AG04450 (cell line): ENCODE results near the gene ADAM19. TPM values are rescaled to one million over a fixed set of nuclear protein-coding genes. Genes with fewer than 3 reads are reported as not detected.
A peak's percentile ranks its signal among the peaks of the same experiment; 100 is the strongest.

Experiments
- CTCF ChIA-PET: fragments of 300-600, 350-600 bp; formaldehyde crosslinking; extraction: SDS; loops from one replicate; lab custom pipeline; 2022; ENCODE audit warnings: antibody characterized with exemption, inconsistent platforms; lab: Charles Lee
- POLR2A ChIA-PET: fragments of 350-600 bp; formaldehyde crosslinking; extraction: SDS; loops from one replicate; lab custom pipeline; 2021; ENCODE audit warnings: antibody characterized with exemption, inconsistent platforms; lab: Yijun Ruan, JAX
- DNase-seq: peaks from one replicate; pipeline ENCODE4 v3.0.0-alpha.2; 2011; ENCODE audit warnings: low read depth, low spot score
- H3K27ac ChIP-seq: one replicate; pipeline ENCODE4 v1.5.1; 2012; ENCODE audit warnings: low read depth, low read length, control low read depth
- H3K27me3 ChIP-seq: one replicate; pipeline ENCODE4 v1.6.0; 2012; ENCODE audit warnings: low read length; ENCODE audit not compliant: control insufficient read depth, insufficient read depth
- H3K4me3 ChIP-seq: 2 replicates; pipeline ENCODE4 v1.5.1; 2011; ENCODE audit warnings: mild to moderate bottlenecking, low read depth, low read length, control low read depth
- H3K9me3 ChIP-seq: 2 replicates; pipeline ENCODE4 v1.5.1; 2012; ENCODE audit warnings: low read length; ENCODE audit not compliant: control insufficient read depth, insufficient read depth
- CTCF ChIP-seq: IDR thresholded peaks from 2 replicates; pipeline ENCODE4 v1.5.1; 2011; ENCODE audit warnings: low read depth, low read length, control low read depth, inconsistent platforms
- polyA plus RNA-seq: library from polyadenylated mRNA; depleted of rRNA; stranded (reverse); fragments of >200 nt; gene quantifications from 2 replicates; pipeline ENCODE4 v1.2.3, GENCODE V29; 2011

The ADAM19 gene
- polyA plus RNA-seq, 1 experiment: 44.7 TPM

- CTCF ChIA-PET: interaction anchor here (2.0 to 2.2 kb wide), 2 partner anchors 11 to 197 kb away, joined by 5 read pairs; no protein-coding TSS in a partner anchor
- no peak for DNase-seq
- H3K27ac ChIP-seq: peak overlapping the region; percentile 76
- H3K4me3 ChIP-seq: no peak overlapping the region
- POLR2A ChIA-PET: interaction anchor here (0.8 to 2.3 kb wide), 4 partner anchors 12 to 39 kb away, joined by 4 to 6 read pairs (median 6); no protein-coding TSS in a partner anchor
- no peaks in the 10 kb centered on the region for H3K27me3 ChIP-seq
- H3K9me3 ChIP-seq: no peaks in the 10 kb centered on the region
- TF ChIP-seq CTCF: no peak
These were observed 29.0 kb downstream of the ADAM19 start for GRCh38 chr5:157546456-157547100.

- CTCF ChIA-PET: interaction anchor here (1.8 to 2.2 kb wide), 3 partner anchors 10 to 197 kb away, joined by 5 read pairs; no protein-coding TSS in a partner anchor
- Histone ChIP-seq H3K27me3 (no peaks in the 10 kb centered on the region), H3K27ac (no peak overlapping the region), H3K4me3 (no peak overlapping the region), H3K9me3 (no peaks in the 10 kb centered on the region)
- POLR2A ChIA-PET: interaction anchor here (1.0 to 2.3 kb wide), 3 partner anchors 12 to 38 kb away, joined by 5 to 6 read pairs (median 6); no protein-coding TSS in a partner anchor
- no peak for TF ChIP-seq CTCF
- DNase-seq: no peak
These were observed 29.8 kb downstream of the ADAM19 start for GRCh38 chr5:157545610-157546310.

- ChIA-PET POLR2A (interaction anchor here (1.0 to 1.6 kb wide), 2 partner anchors 17 to 28 kb away, joined by 3 to 13 read pairs; no protein-coding TSS in a partner anchor), CTCF (interaction anchor here (0.6 to 2.2 kb wide), 4 partner anchors 9 to 199 kb away, joined by 3 to 5 read pairs (median 5); no protein-coding TSS in a partner anchor)
- peak overlapping the region; percentile 92 for H3K27ac ChIP-seq
- H3K4me3 ChIP-seq: no peak overlapping the region
- no peaks in the 10 kb centered on the region for H3K9me3 ChIP-seq
- DNase-seq: no peak
- no peak for TF ChIP-seq CTCF
- no peaks in the 10 kb centered on the region for H3K27me3 ChIP-seq
These were observed 31.0 kb downstream of the ADAM19 start for GRCh38 chr5:157544623-157544989.

GRCh38 chr5:157543825-157544622 is 31.6 kb downstream of the ADAM19 start:
- Histone ChIP-seq H3K27ac (peak overlapping the region; percentile 92), H3K4me3 (no peak overlapping the region), H3K9me3 (no peaks in the 10 kb centered on the region), H3K27me3 (no peaks in the 10 kb centered on the region)
- ChIA-PET POLR2A (interaction anchor here (0.8 to 1.6 kb wide), 4 partner anchors 16 to 37 kb away, joined by 3 to 13 read pairs (median 5); no protein-coding TSS in a partner anchor), CTCF (interaction anchor here (0.6 to 2.2 kb wide), 5 partner anchors 8 to 199 kb away, joined by 3 to 7 read pairs (median 5); no protein-coding TSS in a partner anchor)
- no peak for TF ChIP-seq CTCF
- DNase-seq: peak; percentile 75
